SK-N-SH (cell line): Measurements from ENCODE around the gene MRM1. TPM values are rescaled to one million over a fixed set of nuclear protein-coding genes. Genes with fewer than 3 reads are reported as not detected.

Experiments used
- CTCF ChIA-PET: fragments of 300-600, 350-600 bp; formaldehyde crosslinking; extraction: SDS; loops from one replicate; lab custom pipeline; 2021; lab: Yijun Ruan, JAX
- POLR2A ChIA-PET: fragments of 350-600 bp; sonication (Branson Sonifier 250); formaldehyde crosslinking; extraction: SDS; loops from one replicate; lab custom pipeline; 2020; ENCODE audit warnings: antibody characterized with exemption, inconsistent platforms; lab: Yijun Ruan, JAX
- DNase-seq: peaks from one replicate; pipeline ENCODE4 v3.0.0; 2012
- H2AFZ ChIP-seq: fragments of 200-600 bp; sonication (generic); 2 replicates; pipeline ENCODE4 v1.8.1; 2016; ENCODE audit warnings: antibody characterized with exemption, mild to moderate bottlenecking, low read depth
- H3F3A ChIP-seq: fragments of 200-600 bp; sonication (generic); replicated peaks from 2 replicates; pipeline ENCODE3; 2016; ENCODE audit warnings: antibody characterized with exemption, mild to moderate bottlenecking; ENCODE audit not compliant: insufficient read depth
- H3K27ac ChIP-seq, 2 experiments: fragments of 200-500 bp in 1 of 2; fragments of 200-600 bp in 1 of 2; sonication (Bioruptor generic) in 1 of 2; sonication (generic), shearing (Covaris generic) in 1 of 2; 2 replicates each; pipeline versions ENCODE4 v1.5.1 to v1.6.1; 2014 to 2016; ENCODE audit warnings: low read depth in 2 of 2, inconsistent platforms in 1 of 2, low read length in 1 of 2, mild to moderate bottlenecking in 1 of 2, mixed read lengths in 1 of 2
- H3K27me3 ChIP-seq: fragments of 200-600 bp; sonication (generic), shearing (Covaris generic); 2 replicates; pipeline ENCODE4 v1.6.1; 2016; ENCODE audit warnings: mixed run types; ENCODE audit not compliant: insufficient read depth
- H3K36me3 ChIP-seq, 2 experiments: fragments of 200-500 bp in 1 of 2; fragments of 200-600 bp in 1 of 2; sonication (Bioruptor generic) in 1 of 2; sonication (generic) in 1 of 2; replicated peaks in 1 of 2; 2 replicates each; pipeline versions ENCODE3 to v1.5.1; 2014 to 2016; ENCODE audit warnings: low read length in 1 of 2, mild to moderate bottlenecking in 1 of 2; ENCODE audit not compliant: insufficient read depth in 2 of 2, control insufficient read depth in 1 of 2
- H3K4me1 ChIP-seq, 2 experiments: fragments of 200-500 bp in 1 of 2; fragments of 200-600 bp in 1 of 2; sonication (Bioruptor generic) in 1 of 2; sonication (generic), shearing (Covaris generic) in 1 of 2; 2 replicates each; pipeline versions ENCODE4 v1.5.1 to v1.6.1; 2014 to 2016; ENCODE audit warnings: low read depth in 1 of 2, low read length in 1 of 2, mixed run types in 1 of 2; ENCODE audit not compliant: insufficient read depth in 2 of 2, control insufficient read depth in 1 of 2
- H3K4me2 ChIP-seq: fragments of 200-600 bp; sonication (generic), shearing (Covaris generic); 2 replicates; pipeline ENCODE4 v1.6.1; 2017; ENCODE audit warnings: mixed run types
- H3K4me3 ChIP-seq, 2 experiments: fragments of 200-500 bp in 1 of 2; fragments of 200-600 bp in 1 of 2; sonication (Bioruptor generic) in 1 of 2; sonication (generic), shearing (Covaris generic) in 1 of 2; 2 replicates each; pipeline versions ENCODE4 v1.5.1 to v1.8.1; 2014 to 2016; ENCODE audit warnings: low read depth in 2 of 2, inconsistent platforms in 1 of 2, low read length in 1 of 2, mild to moderate bottlenecking in 1 of 2, mixed read lengths in 1 of 2, moderate library complexity in 1 of 2
- H3K79me2 ChIP-seq: fragments of 200-600 bp; sonication (generic); 2 replicates; pipeline ENCODE4 v1.8.1; 2017; ENCODE audit warnings: mild to moderate bottlenecking; ENCODE audit not compliant: insufficient read depth
- H3K9ac ChIP-seq: fragments of 200-600 bp; sonication (generic); 2 replicates; pipeline ENCODE4 v1.6.1; 2017; ENCODE audit warnings: mixed run types
- H3K9me2 ChIP-seq: fragments of 200-600 bp; sonication (generic); 2 replicates; pipeline ENCODE4 v1.6.1; 2017; ENCODE audit warnings: mixed run types
- H3K9me3 ChIP-seq: fragments of 200-600 bp; sonication (generic); 2 replicates; pipeline ENCODE4 v1.6.1; 2017; ENCODE audit warnings: mixed run types, mild to moderate bottlenecking, moderate library complexity
- H4K20me1 ChIP-seq: fragments of 200-600 bp; sonication (generic); 2 replicates; pipeline ENCODE4 v1.6.1; 2017; ENCODE audit warnings: mild to moderate bottlenecking, mixed run types; ENCODE audit not compliant: insufficient read depth
- CHD2 ChIP-seq: fragments of 150-350 bp; IDR thresholded peaks from 2 replicates; pipeline ENCODE4 v1.6.1; 2018; ENCODE audit warnings: low read length; ENCODE audit not compliant: partially characterized antibody
- ELF1 ChIP-seq: IDR thresholded peaks from 2 replicates; pipeline ENCODE4 v1.4.0; 2012
- GABPA ChIP-seq: IDR thresholded peaks from 2 replicates; pipeline ENCODE4 v1.4.0; 2012; ENCODE audit warnings: low read depth, mild to moderate bottlenecking
- IRF3 ChIP-seq: fragments of 150-350 bp; IDR thresholded peaks from 2 replicates; pipeline ENCODE4 v1.6.1; 2016; ENCODE audit warnings: mild to moderate bottlenecking, low read depth, low read length
- JUND ChIP-seq: IDR thresholded peaks from 2 replicates; pipeline ENCODE4 v1.4.0; 2012
- MXI1 ChIP-seq: IDR thresholded peaks from 2 replicates; pipeline ENCODE4 v1.6.1; 2012; ENCODE audit warnings: mild to moderate bottlenecking, low read depth, low read length, improper control_type of control experiment
- NRF1 ChIP-seq: IDR thresholded peaks from 2 replicates; pipeline ENCODE4 v1.6.1; 2012; ENCODE audit warnings: low read depth, mild to moderate bottlenecking, low read length
- PBX3 ChIP-seq: IDR thresholded peaks from 2 replicates; pipeline ENCODE4; 2012
- POLR2AphosphoS5 ChIP-seq: IDR thresholded peaks from 2 replicates; pipeline ENCODE4 v1.6.1; 2012; ENCODE audit warnings: low read depth, low read length
- REST ChIP-seq: IDR thresholded peaks from 2 replicates; pipeline ENCODE4 v1.6.1; 2012; ENCODE audit warnings: mild to moderate bottlenecking, low read depth, low read length, moderate library complexity
- RXRA ChIP-seq: IDR thresholded peaks from 2 replicates; pipeline ENCODE4 v1.4.0; 2012; ENCODE audit warnings: low read depth, mild to moderate bottlenecking, borderline replicate concordance
- SIN3A ChIP-seq: IDR thresholded peaks from 2 replicates; pipeline ENCODE4 v1.6.1; 2012; ENCODE audit warnings: low read depth, mild to moderate bottlenecking, low read length, moderate library complexity, borderline replicate concordance
- TAF1 ChIP-seq: IDR thresholded peaks from 2 replicates; pipeline ENCODE4 v1.6.1; 2012; ENCODE audit warnings: low read depth, mild to moderate bottlenecking, low read length, moderate library complexity, borderline replicate concordance
- TCF12 ChIP-seq: IDR thresholded peaks from 2 replicates; pipeline ENCODE4 v1.4.0; 2012
- USF1 ChIP-seq: IDR thresholded peaks from 2 replicates; pipeline ENCODE4 v1.4.0; 2012; ENCODE audit warnings: low read depth, borderline replicate concordance
- WGBS: methylation state at CpG from one replicate; pipeline ENCODE4 v1.1.6; 2017; ENCODE audit warnings: low lambda C conversion rate; 5-methylcytosine and 5-hydroxymethylcytosine counted together
- polyA plus RNA-seq, 3 experiments: library from polyadenylated mRNA; depleted of rRNA; stranded (reverse); fragments of >200 nt; gene quantifications; 2 replicates each; pipeline ENCODE4 v1.2.3, GENCODE V29; 2012
- TF ChIP-seq, protein P1 (sequence below): fragments of 200-600 bp; sonication (generic); IDR thresholded peaks from 2 replicates; pipeline ENCODE4 v1.6.1; 2017; ENCODE audit warnings: antibody characterized with exemption, mild to moderate bottlenecking, moderate library complexity
- TF ChIP-seq, protein P2 (sequence below): IDR thresholded peaks from 2 replicates; pipeline ENCODE4 v1.4.0; 2012; ENCODE audit warnings: low read depth

Gene MRM1
- polyA plus RNA-seq (2012; rRNA removed): 9.8 and 10.9 TPM in 2 replicates
- 5.9 and 7.9 TPM in 2 replicates for polyA plus RNA-seq (2012; cell fraction: cytosol; rRNA removed)
- polyA plus RNA-seq (2012; cell fraction: nucleus; rRNA removed): 24.6 and 27.4 TPM in 2 replicates

DNA sequence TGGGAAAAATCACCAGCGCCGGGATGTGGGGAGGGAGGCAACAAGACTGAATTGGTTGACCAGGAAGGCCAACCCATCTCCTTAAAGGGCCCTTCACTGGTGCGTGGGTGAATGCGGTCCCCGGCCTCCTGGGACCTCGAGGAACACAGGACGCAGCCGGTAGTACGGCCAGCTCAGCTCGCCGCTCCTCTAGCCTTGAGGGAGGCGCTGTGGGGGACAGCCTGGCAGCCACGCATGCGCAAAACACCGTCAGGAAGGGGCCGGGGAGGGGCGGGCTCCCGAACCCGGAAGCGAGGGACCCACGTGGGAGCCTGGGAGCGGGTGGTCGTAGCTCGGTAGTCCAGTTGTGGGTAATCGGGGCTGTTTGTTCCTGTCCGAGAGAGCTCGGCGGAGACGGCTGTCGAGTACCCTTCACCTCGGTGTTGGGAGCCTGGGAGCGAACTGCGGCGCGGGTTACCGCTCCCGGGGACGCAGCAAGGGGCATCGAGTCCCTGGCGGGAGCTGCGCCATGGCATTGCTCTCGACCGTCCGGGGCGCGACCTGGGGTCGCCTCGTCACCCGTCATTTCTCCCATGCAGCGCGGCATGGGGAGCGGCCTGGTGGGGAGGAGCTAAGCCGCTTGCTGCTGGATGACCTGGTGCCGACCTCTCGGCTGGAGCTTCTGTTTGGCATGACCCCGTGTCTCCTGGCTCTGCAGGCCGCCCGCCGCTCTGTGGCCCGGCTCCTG lies at the start of gene MRM1:
TSS of gene MRM1 (plus strand) at position 281 of the 727 bp plus-strand sequence. CDS start at position 509, 228 bp downstream.
- H3K79me2 ChIP-seq: peaks cover 33% of the 10 kb centered on the region; the same call in 1 of the 2 replicates
- POLR2A ChIA-PET: interaction anchor here (0.5 to 2.2 kb wide), 6 partner anchors 9 to 617 kb away, joined by 3 to 16 read pairs (median 4); partner anchors contain the start of gene DHRS11
- no peaks in the 10 kb centered on the region for H3K9me2 ChIP-seq
- peaks cover 7% of the 10 kb centered on the region; the same call in 1 of the 2 replicates for H4K20me1 ChIP-seq
- H3K36me3 ChIP-seq: peaks cover 0 to 10% of the 10 kb centered on the region in 2 experiments
- DNase-seq: peak; percentile 98
- H3K4me3 ChIP-seq: peak within 1 kb of the TSS; percentile 85 to 90
- H3F3A ChIP-seq: peaks cover 16% of the 10 kb centered on the region
- peak within 1 kb of the TSS; percentile 84 for H3K9ac ChIP-seq
- H2AFZ ChIP-seq: peak within 1 kb of the TSS; percentile 82
- H3K9me3 ChIP-seq: no peaks in the 10 kb centered on the region
- H3K27me3 ChIP-seq: no peaks in the 10 kb centered on the region
- CTCF ChIA-PET: interaction anchor here (0.6 to 4.4 kb wide), 19 partner anchors 9 to 772 kb away, joined by 3 to 86 read pairs (median 8); partner anchors contain the start of genes MYO19 and PIGW
- TF ChIP-seq CHD2 (peak; percentile 58), TCF12 (no peak), RXRA (peak; percentile 66; the same call in 1 of the 2 replicates), REST (peak; percentile 32; the same call in 1 of the 2 replicates), SIN3A (peak; percentile 93), JUND (no peak), TAF1 (peak; percentile 53; the same call in 1 of the 2 replicates), POLR2AphosphoS5 (peak; percentile 84), IRF3 (no peak), NRF1 (peak; percentile 78), ELF1 (peak; percentile 95), GABPA (peak; percentile 67), USF1 (peak; percentile 82), MXI1 (peak; percentile 100), PBX3 (no peak; the same call in 1 of the 2 replicates)
- TF ChIP-seq, protein P1, sequence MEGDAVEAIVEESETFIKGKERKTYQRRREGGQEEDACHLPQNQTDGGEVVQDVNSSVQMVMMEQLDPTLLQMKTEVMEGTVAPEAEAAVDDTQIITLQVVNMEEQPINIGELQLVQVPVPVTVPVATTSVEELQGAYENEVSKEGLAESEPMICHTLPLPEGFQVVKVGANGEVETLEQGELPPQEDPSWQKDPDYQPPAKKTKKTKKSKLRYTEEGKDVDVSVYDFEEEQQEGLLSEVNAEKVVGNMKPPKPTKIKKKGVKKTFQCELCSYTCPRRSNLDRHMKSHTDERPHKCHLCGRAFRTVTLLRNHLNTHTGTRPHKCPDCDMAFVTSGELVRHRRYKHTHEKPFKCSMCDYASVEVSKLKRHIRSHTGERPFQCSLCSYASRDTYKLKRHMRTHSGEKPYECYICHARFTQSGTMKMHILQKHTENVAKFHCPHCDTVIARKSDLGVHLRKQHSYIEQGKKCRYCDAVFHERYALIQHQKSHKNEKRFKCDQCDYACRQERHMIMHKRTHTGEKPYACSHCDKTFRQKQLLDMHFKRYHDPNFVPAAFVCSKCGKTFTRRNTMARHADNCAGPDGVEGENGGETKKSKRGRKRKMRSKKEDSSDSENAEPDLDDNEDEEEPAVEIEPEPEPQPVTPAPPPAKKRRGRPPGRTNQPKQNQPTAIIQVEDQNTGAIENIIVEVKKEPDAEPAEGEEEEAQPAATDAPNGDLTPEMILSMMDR: peak; percentile 25
- TF ChIP-seq, protein P2, sequence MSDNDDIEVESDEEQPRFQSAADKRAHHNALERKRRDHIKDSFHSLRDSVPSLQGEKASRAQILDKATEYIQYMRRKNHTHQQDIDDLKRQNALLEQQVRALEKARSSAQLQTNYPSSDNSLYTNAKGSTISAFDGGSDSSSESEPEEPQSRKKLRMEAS: peak; percentile 97
- TF ChIP-seq, all 33 proteins: peak for 13
- 0% methylated on average over 19 of the region's 60 CpGs for WGBS
- peaks cover 0 to 21% of the 10 kb centered on the region in 2 experiments; a peak in 2 of 4 replicates for H3K4me1 ChIP-seq
- peak within 1 kb of the TSS; percentile 76 to 78 for H3K27ac ChIP-seq
- peak within 1 kb of the TSS; percentile 94 for H3K4me2 ChIP-seq
